Colonic mucosa (tissue), 4 donors: ENCODE results near the gene CDC26. TPM values are rescaled to one million over a fixed set of nuclear protein-coding genes. Genes with fewer than 3 reads are reported as not detected.

Source experiments
- DNase-seq: peaks from one replicate; pipeline ENCODE4 v3.0.0-alpha.2; 2020
- H3K27ac ChIP-seq: fragments of 200-600 bp; one replicate; pipeline ENCODE4 v1.8.0; 2021
- H3K27me3 ChIP-seq: fragments of 200-600 bp; one replicate; pipeline ENCODE4 v1.8.0; 2021
- H3K36me3 ChIP-seq: fragments of 200-600 bp; one replicate; pipeline ENCODE4 v1.8.0; 2021
- H3K4me1 ChIP-seq: fragments of 200-600 bp; one replicate; pipeline ENCODE4 v1.8.0; 2021; ENCODE audit warnings: mild to moderate bottlenecking
- H3K4me3 ChIP-seq: fragments of 200-600 bp; one replicate; pipeline ENCODE4 v1.8.0; 2021
- H3K9ac ChIP-seq, 2 donors: one replicate each; pipeline ENCODE4 v1.7.0; 2013; ENCODE audit warnings: control low read depth in 2 of 2, low read depth in 2 of 2, low read length in 2 of 2
- H3K9me3 ChIP-seq: fragments of 200-600 bp; one replicate; pipeline ENCODE4 v1.8.0; 2021
- intact Hi-C: fragments of 100-400 bp; cut with DNase I; formaldehyde crosslinking; loops from one replicate; pipeline ENCODE4 v1.14.1; 2022
- total RNA-seq, 2 donors: library from RNA; stranded (reverse); fragmentation: NEBNext Ultra II Directional in 1 of 2; extraction: Animal tissue kit (Norgen Biotek cat#: 25700) in 1 of 2; gene quantifications; one replicate each; pipeline ENCODE4 v1.2.1, GENCODE V29; 2021
- TF ChIP-seq, protein P1 (sequence below): fragments of 200-600 bp; IDR thresholded peaks from one replicate; pipeline ENCODE4 v1.8.0; 2022; ENCODE audit warnings: antibody characterized with exemption, mild to moderate bottlenecking
- donor health status: healthy.
- donor health status: DM: no; HTN: no; CAD: no.
- donor health status: DM: no; HTN: no; CAD: no.

The CDC26 gene
- total RNA-seq, 2 donors from 2014 or later, result 30.7 to 31.1 TPM

DNA sequence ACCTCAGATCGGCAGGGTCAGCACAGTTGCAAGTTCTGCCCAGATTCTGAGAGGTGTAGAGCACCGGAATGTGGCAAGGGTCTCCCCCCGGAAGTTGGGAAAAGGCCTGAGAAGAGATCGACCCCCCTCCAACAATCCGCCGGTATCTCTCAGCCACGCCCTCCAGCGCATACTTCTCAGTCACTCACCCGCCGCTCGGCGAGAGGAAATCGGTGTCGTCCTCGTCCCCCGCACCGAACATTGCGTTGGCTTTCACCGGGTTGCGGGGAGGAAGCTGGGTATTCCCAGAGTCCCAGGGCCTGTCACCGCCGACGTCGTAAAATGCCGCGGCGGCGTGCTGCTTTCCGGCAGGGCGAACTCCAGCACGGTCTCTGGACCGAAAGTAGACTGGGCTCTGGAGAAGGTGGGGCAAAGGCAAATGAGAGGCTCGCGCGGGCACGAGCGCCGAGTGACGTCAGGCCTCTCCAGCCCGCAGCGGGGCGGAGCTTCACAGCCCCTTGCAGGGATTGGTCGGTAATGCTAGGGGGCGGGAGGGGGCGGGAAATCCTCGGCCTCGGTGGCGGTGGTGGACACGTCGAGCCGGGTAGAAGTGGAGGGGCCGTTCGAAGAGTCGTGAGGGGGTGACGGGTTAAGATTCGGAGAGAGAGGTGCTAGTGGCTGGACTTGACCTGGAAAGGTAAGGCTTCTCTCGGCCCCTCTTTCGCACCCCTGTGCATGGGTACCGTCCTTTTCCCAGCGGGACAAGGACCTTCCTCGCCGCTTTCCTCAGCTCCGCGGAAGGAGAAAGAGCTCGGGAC lies 54.2 kb downstream of the CDC26 start, which contains the start of the genes FKBP15 and SLC31A1:
Gene FKBP15, minus strand, starts transcription at position 275 of the 797 bp plus-strand sequence. Its CDS starts 34 bp downstream, at position 241.
Gene SLC31A1, plus strand, starts transcription at position 542 of the 797 bp plus-strand sequence. CDS start 34,605 bp downstream, outside the sequence.
- no peaks in the 10 kb centered on the region for H3K36me3 ChIP-seq
- DNase-seq, result peak; percentile 98
- H3K9ac ChIP-seq, result peak within 1 kb of the TSS; percentile 88 to 93
- no peaks in the 10 kb centered on the region for H3K9me3 ChIP-seq
- peak within 1 kb of the TSS; percentile 76 for H3K27ac ChIP-seq
- peak within 1 kb of the TSS; percentile 85 for H3K4me3 ChIP-seq
- H3K27me3 ChIP-seq, result no peaks in the 10 kb centered on the region
- peaks cover 10% of the 10 kb centered on the region for H3K4me1 ChIP-seq
- TF ChIP-seq, protein P1, sequence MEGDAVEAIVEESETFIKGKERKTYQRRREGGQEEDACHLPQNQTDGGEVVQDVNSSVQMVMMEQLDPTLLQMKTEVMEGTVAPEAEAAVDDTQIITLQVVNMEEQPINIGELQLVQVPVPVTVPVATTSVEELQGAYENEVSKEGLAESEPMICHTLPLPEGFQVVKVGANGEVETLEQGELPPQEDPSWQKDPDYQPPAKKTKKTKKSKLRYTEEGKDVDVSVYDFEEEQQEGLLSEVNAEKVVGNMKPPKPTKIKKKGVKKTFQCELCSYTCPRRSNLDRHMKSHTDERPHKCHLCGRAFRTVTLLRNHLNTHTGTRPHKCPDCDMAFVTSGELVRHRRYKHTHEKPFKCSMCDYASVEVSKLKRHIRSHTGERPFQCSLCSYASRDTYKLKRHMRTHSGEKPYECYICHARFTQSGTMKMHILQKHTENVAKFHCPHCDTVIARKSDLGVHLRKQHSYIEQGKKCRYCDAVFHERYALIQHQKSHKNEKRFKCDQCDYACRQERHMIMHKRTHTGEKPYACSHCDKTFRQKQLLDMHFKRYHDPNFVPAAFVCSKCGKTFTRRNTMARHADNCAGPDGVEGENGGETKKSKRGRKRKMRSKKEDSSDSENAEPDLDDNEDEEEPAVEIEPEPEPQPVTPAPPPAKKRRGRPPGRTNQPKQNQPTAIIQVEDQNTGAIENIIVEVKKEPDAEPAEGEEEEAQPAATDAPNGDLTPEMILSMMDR, result no peak
- intact Hi-C loops, result no loop called here

DNA sequence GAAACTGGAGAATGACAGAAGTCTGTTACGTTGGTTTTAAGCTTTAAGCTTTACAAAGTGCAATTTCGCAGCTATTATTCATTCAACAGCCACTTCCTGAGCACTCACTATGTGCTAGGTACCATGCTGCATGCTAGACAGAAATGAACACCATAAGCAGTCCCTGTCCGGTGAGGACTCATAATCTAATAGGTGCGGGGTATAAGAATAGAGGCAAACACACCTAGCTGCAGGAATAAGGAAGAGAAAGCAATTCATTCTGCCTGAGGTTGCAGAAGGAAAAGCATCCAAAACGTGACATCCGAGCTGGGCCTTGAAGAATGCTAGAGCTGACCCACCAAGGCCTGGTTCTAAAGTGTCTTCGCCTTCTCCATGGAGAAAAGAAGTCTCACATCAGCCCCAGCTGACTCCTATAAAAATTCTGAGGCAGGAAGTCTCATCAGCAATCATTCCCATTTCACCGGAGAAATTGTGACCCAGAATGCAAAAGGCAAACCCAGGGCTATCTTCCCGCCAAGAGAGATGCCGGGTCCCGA lies 54.8 kb downstream of the CDC26 start:
- Histone ChIP-seq H3K36me3 (no peaks in the 10 kb centered on the region), H3K9me3 (no peaks in the 10 kb centered on the region), H3K4me1 (peaks cover 10% of the 10 kb centered on the region), H3K9ac (peak overlapping the region; percentile 88 to 93), H3K27me3 (no peaks in the 10 kb centered on the region), H3K27ac (peak overlapping the region; percentile 76), H3K4me3 (peak overlapping the region; percentile 85)
- intact Hi-C loops, result no loop called here
- TF ChIP-seq, protein P1, result no peak
- peak; percentile 27 for DNase-seq

DNA sequence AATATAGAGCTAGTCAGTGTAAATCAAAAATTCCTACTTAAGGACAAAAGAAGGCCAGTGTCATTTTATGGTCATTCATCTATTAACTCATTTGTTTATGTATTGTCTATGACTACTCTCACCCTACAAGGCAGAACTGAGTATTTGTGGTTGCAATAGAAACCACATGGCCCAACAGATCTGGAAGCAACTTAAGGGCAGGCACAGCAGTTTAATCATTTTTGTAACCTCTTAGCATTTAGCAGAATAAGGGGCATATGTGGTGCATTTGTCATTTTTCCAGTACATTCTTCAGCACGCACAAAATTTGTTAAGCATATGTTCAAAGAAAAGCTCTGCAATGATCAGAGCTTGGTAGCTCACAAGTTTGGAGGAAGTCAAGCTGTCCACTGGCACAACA lies 55.4 kb downstream of the CDC26 start:
- DNase-seq, result no peak
- Histone ChIP-seq H3K36me3 (no peaks in the 10 kb centered on the region), H3K4me1 (peaks cover 10% of the 10 kb centered on the region), H3K27me3 (no peaks in the 10 kb centered on the region), H3K9ac (peak overlapping the region in 1 of 2 donors; percentile 93), H3K9me3 (no peaks in the 10 kb centered on the region), H3K27ac (peak overlapping the region; percentile 54), H3K4me3 (peak overlapping the region; percentile 85)
- TF ChIP-seq, protein P1, result no peak
- intact Hi-C loops, result no loop called here

DNA sequence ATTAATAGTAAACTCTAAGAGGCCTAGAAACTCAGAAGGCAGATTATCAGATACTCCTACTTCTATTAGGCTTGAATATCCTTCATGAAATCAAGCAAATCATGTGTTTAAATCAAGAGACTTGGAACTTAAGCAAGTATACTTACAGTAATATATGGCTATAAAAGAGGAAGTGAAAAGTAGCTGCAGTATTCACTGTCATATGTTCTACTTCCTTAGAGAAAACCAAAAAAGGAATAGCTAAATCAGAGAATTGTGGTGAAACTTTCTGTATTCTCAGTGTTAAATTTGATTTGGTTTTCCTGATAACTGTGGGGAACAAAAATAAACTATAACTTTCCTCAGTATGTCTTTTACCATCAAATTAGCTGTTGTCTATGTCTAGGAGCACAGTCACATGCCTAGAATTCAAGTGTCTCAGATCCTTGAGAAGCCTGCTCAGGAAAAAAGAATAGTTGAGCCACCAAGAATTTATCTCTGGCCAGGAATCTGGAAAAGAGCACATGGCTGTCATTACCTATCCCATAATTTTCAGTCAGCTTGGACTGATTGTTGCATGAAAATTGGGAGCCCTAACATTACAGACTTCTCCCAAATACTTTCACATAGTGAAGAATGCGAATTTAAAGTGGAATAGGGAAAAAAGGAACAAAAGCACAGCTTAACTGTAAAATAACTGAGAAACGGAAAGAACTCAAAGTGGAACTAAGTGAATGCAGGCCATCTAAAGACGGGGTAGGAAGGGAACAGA lies 56.0 kb downstream of the CDC26 start:
- Histone ChIP-seq H3K27me3 (no peaks in the 10 kb centered on the region), H3K27ac (peak overlapping the region; percentile 54), H3K9me3 (no peaks in the 10 kb centered on the region), H3K4me1 (peaks cover 10% of the 10 kb centered on the region), H3K36me3 (no peaks in the 10 kb centered on the region), H3K9ac (no peak overlapping the region), H3K4me3 (no peak overlapping the region)
- DNase-seq, result no peak
- TF ChIP-seq, protein P1, result no peak
- intact Hi-C loops, result no loop called here

Other genes starting within 250 kb of the CDC26 start
- under 1 TPM; 0.64 to 0.80 TPM for gene ZFP37, start 218.8 kb downstream of the CDC26 start, total RNA-seq
- 10 to 100 TPM in 1 of 2 donors, 1 to 10 TPM in 1; 6.1 to 14.4 TPM for gene SLC31A2, start 124.6 kb downstream of the CDC26 start, total RNA-seq
- gene FKBP15, start 54.3 kb downstream of the CDC26 start, total RNA-seq, result 10 to 100 TPM; 22.5 to 24.4 TPM
- 10 to 100 TPM; 51.1 to 57.1 TPM for gene SLC31A1, start 54.0 kb downstream of the CDC26 start, total RNA-seq
- gene PRPF4, start 86 bp upstream of the CDC26 start, total RNA-seq, result 10 to 100 TPM; 16.0 to 25.9 TPM
- 1 to 10 TPM in 1 of 2 donors, under 1 TPM in 1; 0.57 to 9.2 TPM for gene RNF183, start 27.8 kb upstream of the CDC26 start, total RNA-seq
- 1 to 10 TPM; 3.0 to 3.5 TPM for gene WDR31, start 64.7 kb upstream of the CDC26 start, total RNA-seq
- gene BSPRY, start 74.0 kb upstream of the CDC26 start, total RNA-seq, result 10 to 100 TPM; 25.6 to 34.2 TPM
- gene HDHD3, start 101.4 kb upstream of the CDC26 start, total RNA-seq, result 100 to 1,000 TPM; 132 to 141 TPM
- 10 to 100 TPM; 50.3 to 51.4 TPM for gene ALAD, start 125.7 kb upstream of the CDC26 start, total RNA-seq
- gene POLE3, start 135.1 kb upstream of the CDC26 start, total RNA-seq, result 10 to 100 TPM; 27.0 to 46.6 TPM
- gene C9orf43, start 135.2 kb upstream of the CDC26 start, total RNA-seq, result under 1 TPM; 0.57 to 0.61 TPM
- gene RGS3, start 188.2 kb upstream of the CDC26 start, total RNA-seq, result 10 to 100 TPM; 67.4 to 71.1 TPM